Tibial nerve (tissue), 4 donors: ENCODE data around the gene TPRG1L. TPM values are rescaled to one million over a fixed set of nuclear protein-coding genes. Genes with fewer than 3 reads are reported as not detected.

Experiments
- DNase-seq, 2 donors: peaks; one replicate each; pipeline ENCODE4 v3.0.0-alpha.2; 2019; ENCODE audit warnings: low spot score in 2 of 2
- H3K27ac ChIP-seq, 4 donors: fragments of 200-600 bp; sonication (generic) in 3 of 4; one replicate each; pipeline ENCODE4 v1.5.1; 2017 to 2019; ENCODE audit warnings: mild to moderate bottlenecking in 1 of 4
- H3K27me3 ChIP-seq, 2 donors: fragments of 200-600 bp; sonication (generic) in 1 of 2; one replicate each; pipeline versions ENCODE4 v1.5.1 to v1.6.0; 2017 to 2019
- H3K36me3 ChIP-seq, 3 donors: fragments of 200-600 bp; sonication (generic); one replicate each; pipeline ENCODE4 v1.5.1; 2018 to 2019
- H3K4me1 ChIP-seq, 4 donors: fragments of 200-600 bp; sonication (generic) in 3 of 4; one replicate each; pipeline ENCODE4 v1.5.1; 2017 to 2019
- H3K4me3 ChIP-seq, 4 donors: fragments of 200-600 bp; sonication (generic) in 3 of 4; one replicate each; pipeline ENCODE4 v1.5.1; 2017 to 2019; ENCODE audit warnings: mild to moderate bottlenecking in 1 of 4, moderate library complexity in 1 of 4
- H3K9me3 ChIP-seq, 4 donors: fragments of 200-600 bp; sonication (generic) in 3 of 4; one replicate each; pipeline ENCODE4 v1.5.1; 2017 to 2019
- EP300 ChIP-seq, 2 donors: sonication (generic); formaldehyde crosslinking; IDR thresholded peaks; one replicate each; pipeline ENCODE4 v1.6.1; 2017; ENCODE audit warnings: antibody characterized with exemption in 2 of 2, mild to moderate bottlenecking in 1 of 2
- POLR2A ChIP-seq, 2 donors: fragments of 450-650 bp; IDR thresholded peaks; one replicate each; pipeline ENCODE4 v1.6.1; 2017; ENCODE audit warnings: antibody characterized with exemption in 2 of 2, mild to moderate bottlenecking in 2 of 2, moderate library complexity in 2 of 2
- WGBS, 2 donors: methylation state at CpG; one replicate each; pipeline ENCODE4 v1.1.5; 2018; 5-methylcytosine and 5-hydroxymethylcytosine counted together
- total RNA-seq, 4 donors: library from RNA; depleted of rRNA; stranded (reverse); fragments of >200 nt; gene quantifications; one replicate each; pipeline ENCODE4 v1.1.0, GENCODE V29; 2016
- TF ChIP-seq, protein P1 (sequence below), 5 experiments: fragments of 200-600 bp in 3 of 5; fragments of 450-650 bp in 2 of 5; sonication (generic) in 3 of 5; IDR thresholded peaks; one replicate each; pipeline ENCODE4 v1.5.1; 2016 to 2019; ENCODE audit warnings: antibody characterized with exemption in 5 of 5, mild to moderate bottlenecking in 3 of 5, moderate library complexity in 2 of 5

Gene TPRG1L
- total RNA-seq, 4 donors from 2014 or later = 26.7 to 39.8 (median 34.7) TPM

DNA sequence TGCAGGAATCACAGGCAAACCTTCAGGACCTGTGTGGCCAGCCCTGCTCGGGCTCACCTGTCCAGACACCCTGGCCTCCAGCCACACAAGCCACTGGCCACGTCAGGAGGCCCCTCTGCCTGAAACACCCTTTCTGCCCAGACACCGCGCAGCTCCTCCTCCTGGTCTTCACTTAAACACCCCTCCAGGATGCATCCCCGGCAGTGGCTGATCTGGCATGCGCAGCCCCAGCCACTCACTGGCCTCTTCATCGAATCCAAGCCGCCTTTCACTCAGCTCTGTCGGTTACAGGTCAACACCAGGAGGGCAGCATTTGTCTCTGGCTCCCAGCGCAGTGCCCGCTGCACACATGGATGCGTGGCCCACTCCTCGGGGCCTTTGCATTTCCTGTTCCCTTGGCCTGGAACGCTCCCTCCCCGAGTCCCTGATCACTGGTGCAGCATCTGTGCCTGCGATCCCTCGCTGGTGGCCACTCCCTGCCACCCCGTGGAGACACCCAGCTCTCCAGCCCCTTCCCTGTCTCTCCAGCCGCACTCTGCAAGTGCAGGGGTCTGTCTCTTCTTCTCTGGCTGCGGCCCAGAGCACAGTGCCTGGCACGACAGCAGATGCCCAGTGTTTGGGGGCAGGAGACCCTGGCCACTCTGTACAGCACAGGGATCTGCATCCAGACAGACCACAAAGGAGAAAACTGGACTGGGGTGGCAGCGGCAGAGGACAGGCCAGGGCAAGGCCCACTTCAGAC lies 9.4 kb downstream of the TPRG1L start:
- Histone ChIP-seq H3K9me3 (no peaks in the 10 kb centered on the region), H3K4me1 (no peaks in the 10 kb centered on the region), H3K27ac (no peak overlapping the region), H3K36me3 (peaks cover 0 to 100% (median 47%) of the 10 kb centered on the region in 3 donors), H3K4me3 (no peak overlapping the region), H3K27me3 (no peaks in the 10 kb centered on the region)
- TF ChIP-seq EP300 (IDR thresholded peaks at IDR 0.05) (no peak), POLR2A (IDR thresholded peaks at IDR 0.05) (no peak)
- TF ChIP-seq, protein P1, sequence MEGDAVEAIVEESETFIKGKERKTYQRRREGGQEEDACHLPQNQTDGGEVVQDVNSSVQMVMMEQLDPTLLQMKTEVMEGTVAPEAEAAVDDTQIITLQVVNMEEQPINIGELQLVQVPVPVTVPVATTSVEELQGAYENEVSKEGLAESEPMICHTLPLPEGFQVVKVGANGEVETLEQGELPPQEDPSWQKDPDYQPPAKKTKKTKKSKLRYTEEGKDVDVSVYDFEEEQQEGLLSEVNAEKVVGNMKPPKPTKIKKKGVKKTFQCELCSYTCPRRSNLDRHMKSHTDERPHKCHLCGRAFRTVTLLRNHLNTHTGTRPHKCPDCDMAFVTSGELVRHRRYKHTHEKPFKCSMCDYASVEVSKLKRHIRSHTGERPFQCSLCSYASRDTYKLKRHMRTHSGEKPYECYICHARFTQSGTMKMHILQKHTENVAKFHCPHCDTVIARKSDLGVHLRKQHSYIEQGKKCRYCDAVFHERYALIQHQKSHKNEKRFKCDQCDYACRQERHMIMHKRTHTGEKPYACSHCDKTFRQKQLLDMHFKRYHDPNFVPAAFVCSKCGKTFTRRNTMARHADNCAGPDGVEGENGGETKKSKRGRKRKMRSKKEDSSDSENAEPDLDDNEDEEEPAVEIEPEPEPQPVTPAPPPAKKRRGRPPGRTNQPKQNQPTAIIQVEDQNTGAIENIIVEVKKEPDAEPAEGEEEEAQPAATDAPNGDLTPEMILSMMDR (IDR thresholded peaks at IDR 0.05) = no peak
- DNase-seq = no peak
- WGBS, 2 donors = 92 to 94% methylated on average over 22 of the region's 22 CpGs

GRCh38 chr1:3636080-3636479 lies 11.3 kb downstream of the TPRG1L start:
- Histone ChIP-seq H3K4me3 (no peak overlapping the region), H3K27ac (no peak overlapping the region), H3K27me3 (no peaks in the 10 kb centered on the region), H3K4me1 (no peaks in the 10 kb centered on the region), H3K9me3 (no peaks in the 10 kb centered on the region), H3K36me3 (peaks cover 0 to 100% (median 38%) of the 10 kb centered on the region in 3 donors)
- no peak for DNase-seq
- WGBS, 2 donors = 90 to 95% methylated on average over 14 of the region's 14 CpGs
- TF ChIP-seq EP300 (IDR thresholded peaks at IDR 0.05) (no peak), POLR2A (IDR thresholded peaks at IDR 0.05) (no peak)
- TF ChIP-seq, protein P1 (IDR thresholded peaks at IDR 0.05) = no peak

DNA sequence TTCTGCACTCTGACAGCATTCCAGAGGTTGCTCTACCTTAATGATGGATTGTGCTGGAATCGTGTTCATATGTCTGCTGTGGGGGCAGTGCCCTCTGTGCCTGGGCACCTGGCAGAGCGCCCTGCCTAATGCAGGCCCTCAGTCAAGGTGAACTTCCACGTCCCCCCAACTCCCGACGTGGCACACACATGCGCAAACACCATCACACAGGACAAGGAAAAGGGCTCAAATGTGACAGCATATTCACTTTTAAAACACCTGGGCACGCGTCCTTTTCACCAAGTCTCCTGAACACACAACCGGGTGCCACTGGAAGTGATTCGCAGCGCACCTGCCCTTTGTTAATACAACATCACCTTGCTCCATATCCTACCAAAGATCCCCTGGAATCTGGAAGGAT lies 11.7 kb downstream of the TPRG1L start:
- Histone ChIP-seq H3K4me1 (no peaks in the 10 kb centered on the region), H3K27ac (no peak overlapping the region), H3K36me3 (peaks cover 0 to 100% (median 36%) of the 10 kb centered on the region in 3 donors), H3K4me3 (no peak overlapping the region), H3K27me3 (no peaks in the 10 kb centered on the region), H3K9me3 (no peaks in the 10 kb centered on the region)
- DNase-seq = no peak
- 95 to 96% methylated on average over 11 of the region's 11 CpGs for WGBS, 2 donors
- TF ChIP-seq POLR2A (IDR thresholded peaks at IDR 0.05) (no peak), EP300 (IDR thresholded peaks at IDR 0.05) (no peak)
- TF ChIP-seq, protein P1 (IDR thresholded peaks at IDR 0.05) = no peak

DNA sequence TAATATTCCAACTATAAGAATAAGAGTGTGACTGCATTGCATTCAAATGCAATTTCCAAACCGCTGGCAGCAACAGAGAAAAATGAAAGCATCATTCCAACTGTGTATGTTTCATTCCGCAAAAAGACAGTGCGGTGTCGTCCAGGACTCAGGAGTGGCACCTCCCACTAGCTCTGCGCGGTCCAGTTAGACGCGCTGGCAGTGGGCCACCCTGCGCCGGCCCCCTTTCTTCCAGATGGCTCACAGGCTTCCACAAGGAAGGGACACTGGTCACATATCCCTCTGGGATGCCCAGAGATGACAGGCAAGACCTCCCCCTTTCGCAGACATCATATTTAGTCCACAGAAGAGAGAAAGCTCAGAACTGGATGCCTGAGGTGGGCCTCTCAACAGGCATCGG lies 13.2 kb downstream of the TPRG1L start:
- Histone ChIP-seq H3K9me3 (no peaks in the 10 kb centered on the region), H3K4me1 (no peaks in the 10 kb centered on the region), H3K4me3 (no peak overlapping the region), H3K36me3 (peaks cover 0 to 100% (median 36%) of the 10 kb centered on the region in 3 donors), H3K27me3 (no peaks in the 10 kb centered on the region), H3K27ac (no peak overlapping the region)
- 84 to 92% methylated on average over 12 of the region's 12 CpGs for WGBS, 2 donors
- no peak for DNase-seq
- TF ChIP-seq POLR2A (IDR thresholded peaks at IDR 0.05) (no peak), EP300 (IDR thresholded peaks at IDR 0.05) (no peak)
- TF ChIP-seq, protein P1 (IDR thresholded peaks at IDR 0.05) = no peak

DNA sequence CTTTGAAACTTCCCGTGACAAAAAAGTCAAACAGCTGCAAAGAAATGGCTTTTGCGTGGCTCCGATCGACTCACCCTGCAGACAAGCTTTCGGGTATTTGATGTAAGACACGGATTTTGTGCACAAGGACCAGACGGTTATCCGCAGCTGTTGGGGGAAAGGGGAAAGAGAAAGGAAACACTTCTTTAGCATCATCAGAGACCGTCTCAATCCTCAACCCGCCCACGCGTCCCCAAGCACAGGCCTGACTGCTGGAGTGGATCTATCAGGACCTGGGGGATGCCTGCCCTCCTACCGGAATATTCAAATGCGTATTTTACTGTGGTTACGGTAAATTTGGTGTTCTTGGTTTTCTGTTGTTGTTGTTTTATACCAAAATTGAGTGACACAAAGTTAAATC lies 13.9 kb downstream of the TPRG1L start:
- DNase-seq = no peak
- 84 to 88% methylated on average over 15 of the region's 15 CpGs for WGBS, 2 donors
- peaks cover 0 to 98% (median 31%) of the 10 kb centered on the region in 3 donors for H3K36me3 ChIP-seq
- H3K9me3 ChIP-seq = no peaks in the 10 kb centered on the region
- H3K4me1 ChIP-seq = no peaks in the 10 kb centered on the region
- TF ChIP-seq, protein P1 (IDR thresholded peaks at IDR 0.05) = no peak
- TF ChIP-seq EP300 (IDR thresholded peaks at IDR 0.05) = no peak
- TF ChIP-seq POLR2A (IDR thresholded peaks at IDR 0.05) = no peak
- no peak overlapping the region for H3K27ac ChIP-seq
- no peaks in the 10 kb centered on the region for H3K27me3 ChIP-seq
- no peak overlapping the region for H3K4me3 ChIP-seq
